Endothelial cell of umbilical vein (primary cell): ENCODE results near the gene SLC22A23. TPM values are rescaled to one million over a fixed set of nuclear protein-coding genes. Genes with fewer than 3 reads are reported as not detected.

Experiments
- BruUV-seq: library from RNA; stranded (reverse); fragments of 400-500 nt; replicated peaks from 2 replicates; lab custom pipeline; 2021; lab: Mats Ljungman, UMichigan
- CTCF ChIA-PET: fragments of 300-600, 350-600 bp; sonication (Branson Sonifier 250); formaldehyde crosslinking; loops from one replicate; lab custom pipeline; 2021; ENCODE audit warnings: antibody characterized with exemption, inconsistent platforms; lab: Charles Lee
- POLR2A ChIA-PET: fragments of 300-600, 350-600 bp; sonication (Branson Sonifier 250); formaldehyde crosslinking; loops from one replicate; lab custom pipeline; 2021; ENCODE audit warnings: antibody characterized with exemption, inconsistent platforms; lab: Charles Lee
- DNase-seq: peaks from one replicate; pipeline ENCODE4 v3.0.0-alpha.2; 2011; ENCODE audit warnings: low read depth, low spot score
- FAIRE-seq: peaks from 2 replicates; lab custom pipeline; 2011; peaks lifted over from hg19 to GRCh38; lab: Jason Lieb, UNC
- H2AFZ ChIP-seq: 2 replicates; pipeline ENCODE4 v1.6.0; 2012; ENCODE audit warnings: low read depth, low read length, control low read depth, inconsistent platforms
- H3K27ac ChIP-seq: 2 replicates; pipeline ENCODE4 v1.5.1; 2011; ENCODE audit warnings: low read depth, mild to moderate bottlenecking, control low read depth, low read length, moderate library complexity; ENCODE audit not compliant: insufficient read depth
- H3K27me3 ChIP-seq, 2 experiments: 2 replicates each; pipeline versions ENCODE4 v1.6.0 to v1.6.1; 2011; ENCODE audit warnings: low read length in 2 of 2, mixed read lengths in 1 of 2; ENCODE audit not compliant: control insufficient read depth in 2 of 2, insufficient read depth in 2 of 2
- H3K36me3 ChIP-seq, 2 experiments: 2 replicates in 1 of 2; 3 replicates in 1 of 2; pipeline ENCODE4 v1.5.1; 2011; ENCODE audit warnings: low read length in 2 of 2, mild to moderate bottlenecking in 1 of 2, moderate library complexity in 1 of 2; ENCODE audit not compliant: control insufficient read depth in 2 of 2, insufficient read depth in 2 of 2; ENCODE audit errors: extremely low read depth in 1 of 2
- H3K4me1 ChIP-seq: 3 replicates; pipeline ENCODE4 v1.5.1; 2011; ENCODE audit warnings: mild to moderate bottlenecking, low read length; ENCODE audit not compliant: control insufficient read depth, insufficient read depth; ENCODE audit errors: extremely low read depth
- H3K4me2 ChIP-seq: 2 replicates; pipeline ENCODE4 v1.6.1; 2011; ENCODE audit warnings: low read length, control low read depth, mixed read lengths; ENCODE audit not compliant: insufficient read depth
- H3K4me3 ChIP-seq, 3 experiments: fragments of 200-600 bp in 1 of 3; sonication (generic), shearing (Covaris generic) in 1 of 3; replicated peaks in 1 of 3; 2 replicates each; pipeline ENCODE4 v1.5.1; 2011 to 2016; ENCODE audit warnings: control low read depth in 3 of 3, low read length in 3 of 3, mild to moderate bottlenecking in 2 of 3, inconsistent platforms in 1 of 3, low read depth in 1 of 3, moderate library complexity in 1 of 3; ENCODE audit not compliant: insufficient read depth in 1 of 3
- H3K79me2 ChIP-seq: 2 replicates; pipeline ENCODE4 v1.6.0; 2012; ENCODE audit warnings: low read length, inconsistent platforms; ENCODE audit not compliant: control insufficient read depth, insufficient read depth
- H3K9ac ChIP-seq: replicated peaks from 2 replicates; pipeline ENCODE3; 2011; ENCODE audit warnings: low read length, control low read depth; ENCODE audit not compliant: insufficient read depth; ENCODE audit errors: extremely low read depth
- H3K9me1 ChIP-seq: replicated peaks from 3 replicates; pipeline ENCODE4 v1.6.0; 2011; ENCODE audit warnings: mild to moderate bottlenecking, low read length; ENCODE audit not compliant: control insufficient read depth, insufficient read depth; ENCODE audit errors: extremely low read depth
- H3K9me3 ChIP-seq: replicated peaks from 2 replicates; pipeline ENCODE4 v1.5.1; 2012; ENCODE audit warnings: low read length, inconsistent platforms; ENCODE audit not compliant: control insufficient read depth, insufficient read depth
- H4K20me1 ChIP-seq: replicated peaks from 2 replicates; pipeline ENCODE3; 2011; ENCODE audit warnings: mild to moderate bottlenecking, low read length; ENCODE audit not compliant: control insufficient read depth, insufficient read depth; ENCODE audit errors: extremely low read depth
- EZH2 ChIP-seq: IDR thresholded peaks from 2 replicates; pipeline ENCODE4 v1.6.1; 2012; ENCODE audit warnings: borderline replicate concordance, low read depth, mild to moderate bottlenecking, moderate library complexity, low read length, inconsistent platforms; ENCODE audit not compliant: severe bottlenecking
- FOS ChIP-seq: IDR thresholded peaks from 2 replicates; pipeline ENCODE4 v1.6.1; 2011; ENCODE audit warnings: mild to moderate bottlenecking, low read length, moderate library complexity, borderline replicate concordance; ENCODE audit not compliant: insufficient read depth
- GATA2 ChIP-seq: IDR thresholded peaks from 2 replicates; pipeline ENCODE4 v1.7.0; 2011; ENCODE audit warnings: low read depth, mild to moderate bottlenecking, moderate library complexity, mixed read lengths, low read length; ENCODE audit not compliant: insufficient read length, insufficient read depth
- JUN ChIP-seq: IDR thresholded peaks from 2 replicates; pipeline ENCODE4 v1.6.1; 2011; ENCODE audit warnings: borderline replicate concordance, low read depth; ENCODE audit not compliant: insufficient read length, insufficient read depth
- MYC ChIP-seq: IDR thresholded peaks from one replicate; pipeline ENCODE4 v1.6.1; 2011; ENCODE audit warnings: mild to moderate bottlenecking, low read depth, low read length
- POLR2A ChIP-seq: IDR thresholded peaks from 2 replicates; pipeline ENCODE4 v1.6.1; 2012; ENCODE audit warnings: low read depth, mild to moderate bottlenecking, control low read depth, low read length
- POLR2AphosphoS5 ChIP-seq: IDR thresholded peaks from 2 replicates; pipeline ENCODE4 v1.6.1; 2012; ENCODE audit warnings: low read depth, mild to moderate bottlenecking, control low read depth, low read length, moderate library complexity; ENCODE audit not compliant: insufficient read depth
- dilution Hi-C: fragments of 300-500 bp; cut with MboI; formaldehyde crosslinking; loops from one replicate; pipeline ENCODE4 v1.15.0; 2019; ENCODE audit warnings: low sequenced_read_pairs; ENCODE audit not compliant: extremely low pct_ligation_motif_present
- intact Hi-C: fragments of 100-400 bp; cut with micrococcal nuclease; formaldehyde crosslinking; loops from one replicate; pipeline ENCODE4 v1.10.0; 2022
- polyA plus RNA-seq, 4 experiments: library from polyadenylated mRNA; depleted of rRNA in 3 of 4; stranded (reverse) in 3 of 4; unstranded in 1 of 4; fragments of >200 nt; gene quantifications; 2 replicates each; pipeline versions ENCODE4 v1.2.1 to v1.2.3, GENCODE V29; 2011 to 2012; ENCODE audit warnings: missing spikeins in 1 of 4
- total RNA-seq: library from RNA; stranded (reverse); gene quantifications from 2 replicates; pipeline ENCODE4 v1.2.3, GENCODE V29; 2021
- TF ChIP-seq, protein P1 (sequence below), 2 donors: IDR thresholded peaks; 1 replicate in 1 of 2; 2 replicates in 1 of 2; pipeline ENCODE4 v1.5.1; 2011; ENCODE audit warnings: low read length in 2 of 2, mild to moderate bottlenecking in 2 of 2, moderate library complexity in 2 of 2, control low read depth in 1 of 2, inconsistent platforms in 1 of 2, low read depth in 1 of 2; ENCODE audit not compliant: insufficient read depth in 1 of 2; ENCODE audit errors: extremely low read depth in 1 of 2
- TF ChIP-seq, protein P2 (sequence below): IDR thresholded peaks from 2 replicates; pipeline ENCODE4 v1.6.1; 2011; ENCODE audit not compliant: insufficient read depth, insufficient read length

Gene SLC22A23
- total and polyA plus RNA-seq, 2 donors (not counting 3 experiments of a cell fraction or from before 2014, with no cell fraction given) = 4.2 to 14.3 TPM

DNA sequence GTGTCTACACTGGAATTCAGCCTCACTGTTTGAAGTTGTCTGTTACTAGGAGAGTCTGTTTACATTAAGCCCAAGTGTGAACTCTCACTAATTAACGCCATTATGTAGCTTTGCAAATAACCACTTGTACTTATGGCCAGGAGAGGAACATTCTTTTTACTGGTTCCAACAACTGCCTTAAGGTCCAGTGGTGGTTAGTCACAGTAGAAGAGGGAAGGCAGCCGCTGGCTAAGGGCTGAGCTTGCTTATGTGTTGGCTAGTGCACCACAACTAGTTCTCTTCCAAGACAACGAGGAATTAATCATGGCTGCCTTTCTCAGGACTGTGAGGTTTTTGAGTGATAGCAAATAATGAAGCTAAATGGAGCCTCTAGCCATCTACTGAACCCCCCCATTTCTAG is 14.9 kb upstream of the SLC22A23 start:
- H3K9me1 ChIP-seq = no peaks in the 10 kb centered on the region
- no peaks in the 10 kb centered on the region for H3K27me3 ChIP-seq
- dilution Hi-C loops (no loop called here), intact Hi-C loops (no loop called here)
- no peaks in the 10 kb centered on the region for H3K4me1 ChIP-seq
- ChIA-PET CTCF (interaction anchor here (0.9 to 3.3 kb wide), 3 partner anchors 13 to 192 kb away, joined by 3 to 11 read pairs (median 5); no protein-coding TSS in a partner anchor), POLR2A (no interaction called here)
- H2AFZ ChIP-seq = no peak overlapping the region
- no peak overlapping the region for H3K4me3 ChIP-seq
- H3K79me2 ChIP-seq = no peaks in the 10 kb centered on the region
- no peak for FAIRE-seq
- no peak overlapping the region for H3K27ac ChIP-seq
- no peak for TF ChIP-seq JUN
- no peak for TF ChIP-seq GATA2
- no peak for TF ChIP-seq POLR2A
- no peak for TF ChIP-seq POLR2AphosphoS5
- TF ChIP-seq FOS = no peak
- no peak for TF ChIP-seq EZH2
- TF ChIP-seq, protein P1, sequence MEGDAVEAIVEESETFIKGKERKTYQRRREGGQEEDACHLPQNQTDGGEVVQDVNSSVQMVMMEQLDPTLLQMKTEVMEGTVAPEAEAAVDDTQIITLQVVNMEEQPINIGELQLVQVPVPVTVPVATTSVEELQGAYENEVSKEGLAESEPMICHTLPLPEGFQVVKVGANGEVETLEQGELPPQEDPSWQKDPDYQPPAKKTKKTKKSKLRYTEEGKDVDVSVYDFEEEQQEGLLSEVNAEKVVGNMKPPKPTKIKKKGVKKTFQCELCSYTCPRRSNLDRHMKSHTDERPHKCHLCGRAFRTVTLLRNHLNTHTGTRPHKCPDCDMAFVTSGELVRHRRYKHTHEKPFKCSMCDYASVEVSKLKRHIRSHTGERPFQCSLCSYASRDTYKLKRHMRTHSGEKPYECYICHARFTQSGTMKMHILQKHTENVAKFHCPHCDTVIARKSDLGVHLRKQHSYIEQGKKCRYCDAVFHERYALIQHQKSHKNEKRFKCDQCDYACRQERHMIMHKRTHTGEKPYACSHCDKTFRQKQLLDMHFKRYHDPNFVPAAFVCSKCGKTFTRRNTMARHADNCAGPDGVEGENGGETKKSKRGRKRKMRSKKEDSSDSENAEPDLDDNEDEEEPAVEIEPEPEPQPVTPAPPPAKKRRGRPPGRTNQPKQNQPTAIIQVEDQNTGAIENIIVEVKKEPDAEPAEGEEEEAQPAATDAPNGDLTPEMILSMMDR (IDR thresholded peaks at IDR 0.05; ENCODE audit: extremely low read depth in 1 of 2, insufficient read depth in 1 of 2, low read depth in 1 of 2, low read length in 2 of 2) = no peak
- TF ChIP-seq, protein P2, sequence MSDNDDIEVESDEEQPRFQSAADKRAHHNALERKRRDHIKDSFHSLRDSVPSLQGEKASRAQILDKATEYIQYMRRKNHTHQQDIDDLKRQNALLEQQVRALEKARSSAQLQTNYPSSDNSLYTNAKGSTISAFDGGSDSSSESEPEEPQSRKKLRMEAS = no peak
- TF ChIP-seq MYC = no peak
- H4K20me1 ChIP-seq = no peaks in the 10 kb centered on the region
- no TSS peak for BruUV-seq
- H3K4me2 ChIP-seq = no peak overlapping the region
- no peaks in the 10 kb centered on the region for H3K36me3 ChIP-seq
- no peaks in the 10 kb centered on the region for H3K9me3 ChIP-seq
- H3K9ac ChIP-seq = no peak overlapping the region
- no peak for DNase-seq
